ENCODE measurements around the gene LRPPRC.

Gene LRPPRC

GRCh38 chr2:43995733-43996533, at the start of gene LRPPRC:
LRPPRC (minus strand) TSS chr2:43995989; CDS start chr2:43995947, 42 bp downstream.
- TF ChIP-seq CEBPB (IDR thresholded peaks at IDR 0.05) (no peak), TAF1 (IDR thresholded peaks at IDR 0.05; ENCODE audit: low read depth) (peak; percentile 73), TEAD4 (IDR thresholded peaks at IDR 0.05) (no peak; the same call in 1 of the 2 replicates), TCF12 (IDR thresholded peaks at IDR 0.05; ENCODE audit: low read depth) (peak; percentile 18; the same call in 1 of the 2 replicates), ZBTB7A (IDR thresholded peaks at IDR 0.05; ENCODE audit: low read depth) (0 out of 2 replicates have a peak, but pooled peaks have one; percentile 12), NFIC (IDR thresholded peaks at IDR 0.05) (no peak), RAD21 (IDR thresholded peaks at IDR 0.05; ENCODE audit: low read depth) (no peak), CREB1 (IDR thresholded peaks at IDR 0.05; ENCODE audit: low read depth) (no peak; the same call in 1 of the 2 replicates), USF1 (IDR thresholded peaks at IDR 0.05) (peak; percentile 95), YY1 (IDR thresholded peaks at IDR 0.05; ENCODE audit: low read depth) (peak; percentile 89), MAX (IDR thresholded peaks at IDR 0.05) (peak; percentile 93), FOXM1 (IDR thresholded peaks at IDR 0.05; ENCODE audit: borderline replicate concordance, low read depth) (peak; percentile 47; the same call in 1 of the 2 replicates), REST (IDR thresholded peaks at IDR 0.05; ENCODE audit: low read depth) (no peak), EGR1 (IDR thresholded peaks at IDR 0.05) (peak; percentile 57; the same call in 1 of the 2 replicates), EP300 (IDR thresholded peaks at IDR 0.05; ENCODE audit: borderline replicate concordance) (peak; percentile 43; the same call in 1 of the 2 replicates)

- TF ChIP-seq CREB1 (IDR thresholded peaks at IDR 0.05; ENCODE audit: low read depth) = no peak
- TF ChIP-seq TEAD4 (IDR thresholded peaks at IDR 0.05) = no peak
- TF ChIP-seq TCF12 (IDR thresholded peaks at IDR 0.05; ENCODE audit: low read depth) = no peak
- TF ChIP-seq RAD21 (IDR thresholded peaks at IDR 0.05; ENCODE audit: low read depth) = no peak
- no peak for TF ChIP-seq MAX (IDR thresholded peaks at IDR 0.05)
- no peak for TF ChIP-seq NFIC (IDR thresholded peaks at IDR 0.05)
- no peak for TF ChIP-seq ZBTB7A (IDR thresholded peaks at IDR 0.05; ENCODE audit: low read depth)
- TF ChIP-seq EGR1 (IDR thresholded peaks at IDR 0.05) = no peak
- TF ChIP-seq EP300 (IDR thresholded peaks at IDR 0.05; ENCODE audit: borderline replicate concordance) = no peak
- no peak for TF ChIP-seq USF1 (IDR thresholded peaks at IDR 0.05)
- no peak for TF ChIP-seq TAF1 (IDR thresholded peaks at IDR 0.05; ENCODE audit: low read depth)
- no peak for TF ChIP-seq FOXM1 (IDR thresholded peaks at IDR 0.05; ENCODE audit: borderline replicate concordance, low read depth)
- no peak for TF ChIP-seq CEBPB (IDR thresholded peaks at IDR 0.05)
Observed at GRCh38 chr2:44045061-44045460, 49.3 kb upstream of the LRPPRC start.

GRCh38 chr2:44044281-44044720, 48.5 kb upstream of the LRPPRC start:
- TF ChIP-seq REST (IDR thresholded peaks at IDR 0.05; ENCODE audit: low read depth) = no peak
- peak; percentile 96 for TF ChIP-seq RAD21 (IDR thresholded peaks at IDR 0.05; ENCODE audit: low read depth)
- TF ChIP-seq MAX (IDR thresholded peaks at IDR 0.05) = 0 out of 2 replicates have a peak, but pooled peaks have one; percentile 26
- TF ChIP-seq EGR1 (IDR thresholded peaks at IDR 0.05) = no peak

- no peak for TF ChIP-seq REST (IDR thresholded peaks at IDR 0.05; ENCODE audit: low read depth)
- no peak for TF ChIP-seq TEAD4 (IDR thresholded peaks at IDR 0.05)
- TF ChIP-seq YY1 (IDR thresholded peaks at IDR 0.05; ENCODE audit: low read depth) = no peak
- TF ChIP-seq USF1 (IDR thresholded peaks at IDR 0.05) = peak; percentile 62; the same call in 1 of the 2 replicates
- no peak for TF ChIP-seq ZBTB7A (IDR thresholded peaks at IDR 0.05; ENCODE audit: low read depth)
Observed at GRCh38 chr2:44040365-44040764, 44.6 kb upstream of the LRPPRC start.
